HG03135 (cell line): ENCODE data around the gene COL6A5.
"Not testable (repeated sequence)": the region's sequence is repeated elsewhere in the genome, so short reads cannot be mapped to it uniquely, and the experiment has no call there.

Experiments used
- ATAC-seq: cut with Tn5 transposase; IDR thresholded peaks from one replicate; pipeline ENCODE4 v1.9.1; 2021; ENCODE audit warnings: mild to moderate bottlenecking, moderate library complexity; ENCODE audit not compliant: unreplicated experiment

The COL6A5 gene

GRCh38 chr3:130386604-130387263 lies 41.3 kb downstream of the COL6A5 start:
- ATAC-seq, result no peak

- no peak for ATAC-seq
These were observed 44.4 kb downstream of the COL6A5 start for GRCh38 chr3:130389743-130390478.

GRCh38 chr3:130392266-130392665 lies 46.8 kb downstream of the COL6A5 start:
- no peak for ATAC-seq

GRCh38 chr3:130393594-130393993 lies 48.1 kb downstream of the COL6A5 start:
- no peak for ATAC-seq

- ATAC-seq, result no peak
These were observed 49.9 kb downstream of the COL6A5 start for GRCh38 chr3:130395331-130395730.

- no peak for ATAC-seq
These were observed 50.4 kb downstream of the COL6A5 start for GRCh38 chr3:130395916-130396315.

GRCh38 chr3:130404401-130404800 lies 58.9 kb downstream of the COL6A5 start:
- no peak for ATAC-seq

GRCh38 chr3:130405956-130406355 lies 60.5 kb downstream of the COL6A5 start:
- no peak for ATAC-seq

GRCh38 chr3:130408253-130408652 lies 62.8 kb downstream of the COL6A5 start:
- ATAC-seq, result not testable (repeated sequence)

- no peak for ATAC-seq
These were observed 65.8 kb downstream of the COL6A5 start for GRCh38 chr3:130411320-130411719.

GRCh38 chr3:130412991-130413560 lies 67.6 kb downstream of the COL6A5 start:
- no peak for ATAC-seq

GRCh38 chr3:130414457-130414856 lies 69.0 kb downstream of the COL6A5 start:
- no peak for ATAC-seq

GRCh38 chr3:130420466-130420865 lies 75.0 kb downstream of the COL6A5 start:
- ATAC-seq, result no peak

GRCh38 chr3:130423064-130423463 lies 77.6 kb downstream of the COL6A5 start:
- ATAC-seq, result no peak

- ATAC-seq, result no peak
These were observed 79.4 kb downstream of the COL6A5 start for GRCh38 chr3:130424837-130425236.

GRCh38 chr3:130425484-130425883 lies 80.0 kb downstream of the COL6A5 start:
- ATAC-seq, result no peak

- no peak for ATAC-seq
These were observed 80.7 kb downstream of the COL6A5 start for GRCh38 chr3:130426206-130426605.

GRCh38 chr3:130428871-130429712 lies 83.6 kb downstream of the COL6A5 start:
- ATAC-seq, result no peak

- ATAC-seq, result no peak
These were observed 84.2 kb downstream of the COL6A5 start for GRCh38 chr3:130429713-130430023.

- no peak for ATAC-seq
These were observed 84.8 kb downstream of the COL6A5 start for GRCh38 chr3:130430266-130430665.

- ATAC-seq, result not testable (repeated sequence)
These were observed 86.6 kb downstream of the COL6A5 start for GRCh38 chr3:130432086-130432485.
